GM12892 (cell line): Measurements from ENCODE around the gene RNF181.
"Not testable (repeated sequence)": the region's sequence is repeated elsewhere in the genome, so short reads cannot be mapped to it uniquely, and the experiment has no call there.

Source experiments
- DNase-seq: peaks from one replicate; pipeline ENCODE4 v3.0.0; 2011; ENCODE audit not compliant: insufficient read length
- FAIRE-seq: peaks from 2 replicates; lab custom pipeline; 2011; peaks lifted over from hg19 to GRCh38; lab: Jason Lieb, UNC
- POLR2A ChIP-seq: IDR thresholded peaks from 2 replicates; pipeline ENCODE4 v1.6.1; 2011; ENCODE audit warnings: low read depth, low read length, control low read depth
- POLR2AphosphoS5 ChIP-seq: IDR thresholded peaks from 2 replicates; pipeline ENCODE4 v1.6.1; 2011; ENCODE audit warnings: low read depth, low read length, control low read depth
- TAF1 ChIP-seq: IDR thresholded peaks from 2 replicates; pipeline ENCODE4 v1.6.1; 2011; ENCODE audit warnings: low read depth, mild to moderate bottlenecking, control low read depth, low read length, borderline replicate concordance

RNF181 gene

DNA sequence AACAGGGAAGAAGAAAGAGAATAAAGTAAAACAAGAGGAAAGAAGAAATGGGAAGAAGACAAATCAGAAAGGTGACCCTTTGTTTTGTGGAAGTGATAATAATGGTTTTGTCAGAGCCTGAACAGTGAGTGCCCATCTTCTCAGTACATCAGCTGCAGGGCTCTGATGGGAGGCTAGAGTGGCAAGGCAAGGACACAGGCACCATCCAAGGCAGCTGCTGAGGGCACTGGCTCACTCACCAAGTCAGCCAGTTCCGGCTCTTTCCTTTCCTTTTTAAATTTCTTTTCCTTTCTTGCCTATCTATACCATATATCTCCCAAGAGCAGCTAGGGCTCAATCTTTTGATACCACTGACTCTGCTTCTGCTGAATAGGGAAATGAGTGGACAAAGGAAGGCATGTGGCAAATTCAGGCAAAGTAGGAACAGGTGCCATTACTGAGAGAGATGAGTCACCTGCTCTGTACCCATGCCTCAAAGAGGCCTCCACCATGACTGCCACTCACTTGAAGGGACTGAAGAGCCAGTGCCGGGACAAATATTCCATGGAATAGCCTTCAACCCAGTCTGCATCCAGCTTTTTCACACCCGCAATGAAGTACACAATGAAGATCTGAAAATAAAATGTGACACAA, 40.4 kb upstream of the RNF181 start:
- DNase-seq (no peak), FAIRE-seq (no peak)

GRCh38 chr2:85557130-85557529, 38.4 kb upstream of the RNF181 start:
- TF ChIP-seq POLR2AphosphoS5: no peak
- TF ChIP-seq POLR2A: no peak
- no peak for TF ChIP-seq TAF1
- FAIRE-seq (no peak), DNase-seq (no peak)

More for the DNA sequence above, 40.4 kb upstream of the RNF181 start:
- TF ChIP-seq TAF1: no peak
- TF ChIP-seq POLR2A: no peak
- no peak for TF ChIP-seq POLR2AphosphoS5

DNA sequence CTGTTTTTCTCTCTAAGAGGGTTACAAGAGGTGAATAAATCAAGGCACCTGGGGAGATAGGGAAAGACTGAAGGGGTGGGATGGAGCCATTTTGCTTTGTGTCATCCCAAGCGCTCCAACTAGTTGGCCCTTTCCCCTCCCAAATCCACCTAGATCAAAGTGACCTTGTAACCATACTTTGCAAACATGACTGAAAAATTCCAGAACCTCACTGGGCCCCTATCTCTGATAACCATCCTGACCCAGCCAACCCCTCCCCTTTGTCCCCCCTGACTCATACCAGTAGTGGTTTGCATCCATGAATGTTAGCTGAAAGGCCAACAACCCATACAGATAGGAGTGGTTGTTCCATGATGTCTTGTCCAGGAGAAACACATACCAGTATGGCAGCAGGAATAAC, 37.4 kb upstream of the RNF181 start:
- DNase-seq: no peak
- TF ChIP-seq POLR2AphosphoS5 (no peak), TAF1 (no peak), POLR2A (no peak)
- no peak for FAIRE-seq

DNA sequence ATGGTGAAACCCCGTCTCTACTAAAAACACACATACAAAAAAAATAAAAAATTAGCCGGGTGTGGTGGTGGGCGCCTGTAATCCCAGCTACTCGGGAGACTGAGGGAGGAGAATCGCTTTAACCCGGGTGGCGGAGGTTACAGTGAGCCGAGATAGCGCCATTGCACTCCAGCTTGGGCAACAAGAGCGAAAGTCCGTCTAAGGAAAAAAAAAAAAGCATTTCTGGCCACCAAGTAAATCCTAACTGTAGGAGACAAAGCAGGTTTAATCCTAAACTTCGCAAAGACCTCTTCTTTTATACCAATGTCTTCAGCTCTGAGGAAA, 35.2 kb upstream of the RNF181 start:
- FAIRE-seq, DNase-seq: not testable (repeated sequence)

DNA sequence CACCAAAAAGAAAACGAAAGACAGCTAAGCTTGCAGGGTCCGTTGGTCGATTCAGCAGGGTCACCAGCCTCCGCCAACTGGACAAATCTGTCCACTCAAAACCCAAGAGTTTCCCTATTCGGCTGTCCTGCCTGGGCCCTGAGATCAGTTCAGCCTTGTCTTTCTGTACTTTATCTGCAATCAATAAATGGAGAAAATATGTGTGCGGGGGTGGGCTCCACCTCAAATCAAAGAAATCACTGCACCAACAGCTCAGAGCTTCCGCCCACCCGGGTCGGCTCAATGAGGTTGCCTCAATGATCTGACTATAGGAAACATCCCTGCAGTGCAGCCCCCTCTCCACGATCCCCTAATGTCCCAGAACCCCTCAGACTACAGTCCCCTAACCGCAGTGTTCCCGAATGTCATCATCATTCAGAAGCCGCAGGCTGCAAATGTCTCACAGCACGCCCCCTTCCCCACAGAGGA, 34.7 kb upstream of the RNF181 start:
- FAIRE-seq (no peak), DNase-seq (no peak)
- no peak for TF ChIP-seq POLR2A
- TF ChIP-seq TAF1: no peak
- no peak for TF ChIP-seq POLR2AphosphoS5

GRCh38 chr2:85561280-85562212, 34.0 kb upstream of the RNF181 start, which contains the start of gene GGCX:
Gene GGCX, minus strand, starts transcription at chr2:85561493. Its CDS starts 65 bp downstream, at chr2:85561428.
- FAIRE-seq (peak; percentile 96), DNase-seq (peak; percentile 91)

DNA sequence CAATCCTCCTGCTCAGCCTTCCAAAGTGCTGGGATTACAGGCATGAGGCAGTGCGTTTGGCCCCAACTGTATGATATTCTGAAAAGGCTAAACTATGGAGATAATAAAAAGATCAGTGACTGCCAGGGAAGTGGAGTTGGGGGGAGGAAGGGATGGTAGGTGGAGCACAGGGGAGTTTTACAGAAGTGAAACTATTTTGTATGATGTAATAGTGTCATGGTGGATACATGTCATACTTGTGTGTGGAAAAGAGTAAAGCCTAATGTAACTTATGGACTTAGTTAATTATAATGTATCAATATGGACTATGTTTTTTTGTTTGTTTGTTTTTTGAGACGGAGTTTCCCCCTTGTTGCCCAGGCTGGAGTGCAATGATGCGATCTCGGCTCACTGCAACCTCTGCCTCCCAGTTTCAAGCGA, 31.4 kb upstream of the RNF181 start:
- DNase-seq: no peak
- TF ChIP-seq POLR2AphosphoS5: no peak
- no peak for TF ChIP-seq POLR2A
- TF ChIP-seq TAF1: no peak
- no peak for FAIRE-seq

More at GRCh38 chr2:85561280-85562212, 34.0 kb upstream of the RNF181 start, which contains the start of gene GGCX:
- peak; percentile 89 for TF ChIP-seq TAF1
- TF ChIP-seq POLR2A: peak; percentile 96
- peak; percentile 89 for TF ChIP-seq POLR2AphosphoS5

DNA sequence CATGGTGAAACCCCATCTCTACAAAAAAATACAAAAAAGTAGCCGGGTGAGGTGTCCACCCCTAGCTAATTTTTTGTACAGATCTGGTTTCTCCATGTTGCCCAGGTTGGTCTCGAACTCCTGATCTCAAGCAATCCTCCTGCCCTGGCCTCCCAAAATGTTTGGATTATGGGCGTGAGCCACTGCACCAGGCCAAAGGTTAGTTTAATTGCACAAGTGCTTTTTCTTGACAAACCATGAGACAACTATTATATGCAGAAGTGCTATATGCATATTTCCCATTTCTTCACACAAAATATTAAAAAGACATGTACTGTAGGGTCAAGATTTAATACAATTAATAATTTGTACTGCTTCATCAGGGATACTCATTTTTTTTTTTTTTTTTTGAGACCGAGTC, 29.3 kb upstream of the RNF181 start:
- no peak for FAIRE-seq
- no peak for TF ChIP-seq POLR2A
- TF ChIP-seq TAF1: no peak
- no peak for TF ChIP-seq POLR2AphosphoS5
- DNase-seq: no peak

- no peak for DNase-seq
- FAIRE-seq: no peak
- TF ChIP-seq POLR2A: no peak
- TF ChIP-seq TAF1: no peak
- TF ChIP-seq POLR2AphosphoS5: no peak
Measured at GRCh38 chr2:85575739-85576138, 19.8 kb upstream of the RNF181 start.

DNA sequence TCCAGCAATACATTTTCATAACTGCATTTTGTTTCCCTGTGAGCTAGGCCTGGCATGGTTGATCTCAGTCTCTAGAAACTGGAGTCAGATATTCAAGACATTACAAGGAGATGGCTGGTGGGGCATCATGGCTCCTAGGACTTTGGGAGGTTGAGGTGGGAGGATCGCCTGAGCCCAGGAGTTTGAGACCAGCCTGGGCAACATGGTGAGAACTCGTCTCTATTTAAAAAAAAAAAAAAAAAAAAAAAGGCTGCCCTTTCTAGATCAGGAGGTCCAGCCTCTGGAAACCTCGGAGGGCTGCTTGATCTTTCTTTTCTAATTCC, 18.5 kb upstream of the RNF181 start:
- DNase-seq (no peak), FAIRE-seq (no peak)
- no peak for TF ChIP-seq POLR2AphosphoS5
- no peak for TF ChIP-seq POLR2A
- no peak for TF ChIP-seq TAF1

DNA sequence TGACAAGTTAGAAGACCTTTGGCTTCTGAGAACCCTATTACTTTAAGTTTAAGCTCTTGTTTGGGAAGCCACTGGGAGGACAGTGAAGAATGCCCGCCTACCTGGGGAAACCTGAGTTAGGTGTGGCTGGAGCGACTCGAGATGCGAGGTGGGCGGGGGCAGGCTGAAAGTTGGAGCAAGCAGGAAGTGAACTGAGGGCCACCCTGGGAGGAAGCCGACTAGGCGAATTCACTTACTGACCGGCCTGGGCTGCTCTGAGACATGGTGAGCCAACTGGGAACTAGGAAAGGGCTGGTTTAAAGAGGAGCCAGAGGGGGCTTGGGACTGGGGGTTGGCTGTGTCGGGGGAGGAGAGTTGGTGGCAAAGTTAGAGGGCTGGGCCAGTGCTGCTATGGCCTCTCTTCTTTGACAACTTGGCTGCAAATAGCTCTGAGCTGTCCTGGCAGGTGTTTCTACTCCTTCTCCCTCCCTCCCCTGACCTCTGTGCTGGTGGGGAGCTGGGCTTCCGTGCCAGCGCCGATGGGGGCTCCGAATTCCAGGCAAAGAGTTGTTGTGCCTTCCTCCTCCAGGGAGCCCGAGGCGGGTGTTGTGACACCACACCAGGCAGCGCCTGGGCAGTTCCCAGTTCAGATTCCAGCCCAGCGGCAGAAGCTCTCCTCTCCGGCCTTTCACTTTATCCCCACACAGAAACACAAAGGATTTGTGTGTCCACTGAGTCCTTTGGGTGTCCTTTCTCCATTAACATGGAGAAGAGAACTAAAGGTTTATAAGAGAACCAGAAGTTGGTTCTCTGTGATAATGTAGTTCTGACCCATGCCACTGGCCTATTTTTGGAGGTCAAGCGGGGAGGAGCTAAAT, 17.9 kb upstream of the RNF181 start, which contains the start of gene VAMP8:
VAMP8 (plus strand) TSS at position 201 of the 857 bp plus-strand sequence; CDS start at position 262, 61 bp downstream.
- FAIRE-seq (peak; percentile 70), DNase-seq (peak; percentile 68)
- TF ChIP-seq POLR2A: peak; percentile 48; the same call in 1 of the 2 replicates
- 0 out of 2 replicates have a peak, but pooled peaks have one; percentile 9 for TF ChIP-seq TAF1
- 0 out of 2 replicates have a peak, but pooled peaks have one; percentile 25 for TF ChIP-seq POLR2AphosphoS5
